GM12878 (cell line): ENCODE measurements around the gene ZNF491. TPM values are rescaled to one million over a fixed set of nuclear protein-coding genes. Genes with fewer than 3 reads are reported as not detected.

ENCODE experiments used
- ATF7 ChIP-seq: fragments of 450-650 bp; IDR thresholded peaks from 2 replicates; pipeline ENCODE4 v1.6.1; 2016; ENCODE audit warnings: low read depth, mild to moderate bottlenecking
- CBFB ChIP-seq: IDR thresholded peaks from 2 replicates; pipeline ENCODE4 v1.6.1; 2016; ENCODE audit warnings: antibody characterized with exemption, low read depth
- DPF2 ChIP-seq: fragments of 450-650 bp; IDR thresholded peaks from 2 replicates; pipeline ENCODE4 v1.6.1; 2017; ENCODE audit warnings: mild to moderate bottlenecking
- GATAD2B ChIP-seq: fragments of 450-650 bp; conservative IDR thresholded peaks from 2 replicates; pipeline ENCODE4 v1.6.1; 2017; ENCODE audit warnings: low read depth, mild to moderate bottlenecking, moderate library complexity
- STAT1 ChIP-seq: fragments of 450-650 bp; conservative IDR thresholded peaks from 2 replicates; pipeline ENCODE4 v1.6.1; 2014; ENCODE audit warnings: antibody characterized with exemption, mild to moderate bottlenecking
- STAT3 ChIP-seq: IDR thresholded peaks from 2 replicates; pipeline ENCODE4 v1.6.1; 2011; ENCODE audit warnings: low read depth, low read length, improper control_type of control experiment
- TCF7 ChIP-seq: IDR thresholded peaks from 2 replicates; pipeline ENCODE4 v1.6.1; 2014; ENCODE audit warnings: antibody characterized with exemption, borderline replicate concordance
- ZNF217 ChIP-seq: fragments of 450-650 bp; IDR thresholded peaks from 2 replicates; pipeline ENCODE4 v1.6.1; 2017; ENCODE audit warnings: antibody characterized with exemption, mild to moderate bottlenecking
- ZNF274 ChIP-seq: IDR thresholded peaks from one replicate; pipeline ENCODE4 v1.8.0; 2011; ENCODE audit not compliant: insufficient read length, insufficient read depth
- polyA plus RNA-seq, 11 experiments: library from polyadenylated mRNA; depleted of rRNA in 4 of 11; unstranded in 6 of 11; stranded (reverse) in 5 of 11; fragments of >200 nt; fragmentation: Nextera tagmentation in 4 of 11; fragmentation: Illumina TruSeq in 1 of 11; extraction: Ambion mirVana in 4 of 11; extraction: Trizol in 1 of 11; gene quantifications; 1 replicate in 1 of 11; 2 replicates in 10 of 11; pipeline versions ENCODE4 v1.2.1 to v1.2.3, GENCODE V29; 2011 to 2016; ENCODE audit warnings: inconsistent platforms in 2 of 11, missing spikeins in 2 of 11, low read depth in 1 of 11
- total RNA-seq, 4 experiments: library from RNA; depleted of rRNA in 3 of 4; stranded (reverse); fragments of >200 nt in 3 of 4; fragmentation: Illumina TruSeq in 1 of 4; extraction: Trizol in 1 of 4; gene quantifications; 2 replicates each; pipeline versions ENCODE4 v1.2.1 to v1.2.3, GENCODE V29; 2013 to 2021
- TF ChIP-seq, protein P1 (sequence below): fragments of 450-650 bp; IDR thresholded peaks from 2 replicates; pipeline ENCODE4 v1.6.1; 2018; ENCODE audit warnings: borderline replicate concordance, mild to moderate bottlenecking; ENCODE audit not compliant: partially characterized antibody
- TF ChIP-seq, protein P2 (sequence below): IDR thresholded peaks from 2 replicates; pipeline ENCODE4 v1.6.1; 2011; ENCODE audit warnings: borderline replicate concordance, low read depth, mild to moderate bottlenecking, moderate library complexity, low read length; ENCODE audit not compliant: insufficient read depth, poor library complexity, severe bottlenecking
- TF ChIP-seq, protein P3 (sequence below): fragments of 450-650 bp; IDR thresholded peaks from 2 replicates; pipeline ENCODE4 v1.6.1; 2017; ENCODE audit warnings: mild to moderate bottlenecking, moderate library complexity
- TF ChIP-seq, protein P4 (sequence below): fragments of 450-650 bp; IDR thresholded peaks from 2 replicates; pipeline ENCODE4 v1.6.1; 2017; ENCODE audit warnings: mild to moderate bottlenecking, low read depth, inconsistent platforms; ENCODE audit not compliant: poor library complexity, severe bottlenecking
- TF ChIP-seq, protein P5 (sequence below): fragments of 450-650 bp; IDR thresholded peaks from 2 replicates; pipeline ENCODE4 v1.6.1; 2017; ENCODE audit warnings: mild to moderate bottlenecking, moderate library complexity

ZNF491 gene
- total and polyA plus RNA-seq, 10 of the 15 experiments (the other 5 are each of a cell fraction or from before 2014, with no cell fraction given), result 0.18 to 1.4 (median 0.37) TPM

DNA sequence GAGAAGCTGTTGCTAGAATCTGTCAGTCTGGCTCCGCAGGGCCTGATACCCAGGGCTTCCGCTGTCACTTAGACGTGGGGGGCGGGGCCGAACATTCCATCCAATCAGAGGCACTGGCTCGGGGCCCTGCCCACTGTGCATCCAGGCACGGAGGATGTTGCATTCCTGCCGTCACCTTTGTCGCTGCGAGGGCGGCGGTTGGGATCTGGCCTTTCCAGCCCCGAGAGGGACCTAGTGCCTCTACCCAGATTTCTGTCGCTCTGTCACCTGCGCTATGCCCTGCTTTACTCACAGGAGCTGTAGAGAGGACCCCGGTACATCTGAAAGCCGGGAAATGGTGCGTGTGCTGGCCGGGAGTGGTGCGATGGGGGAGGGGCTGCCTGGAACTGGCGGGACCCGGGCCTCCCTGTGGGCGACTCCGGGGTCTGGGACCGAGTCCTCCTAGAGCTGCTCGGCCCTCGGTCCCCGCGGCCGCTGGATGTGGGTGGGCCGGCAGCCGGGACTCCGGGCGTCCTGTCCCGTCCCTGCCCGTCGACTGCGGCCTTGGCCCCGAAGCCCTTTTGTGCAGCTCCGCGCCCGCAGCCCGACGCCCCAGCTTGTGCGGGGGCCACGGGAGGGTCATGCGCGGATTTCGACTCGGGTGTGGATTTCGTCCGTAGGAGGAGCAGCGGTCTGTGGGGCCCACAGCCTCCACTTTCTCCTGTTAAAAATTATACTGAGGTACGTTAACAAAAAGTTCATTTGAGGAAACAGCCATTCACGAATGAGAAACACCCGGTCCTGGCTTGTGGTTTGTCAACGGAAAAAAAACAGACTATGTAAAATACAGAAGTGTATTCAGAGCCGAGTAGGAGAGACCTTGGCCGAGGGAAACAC lies 50.5 kb downstream of the ZNF491 start, which contains the start of gene ZNF439 (continued):
- TF ChIP-seq, protein P1, sequence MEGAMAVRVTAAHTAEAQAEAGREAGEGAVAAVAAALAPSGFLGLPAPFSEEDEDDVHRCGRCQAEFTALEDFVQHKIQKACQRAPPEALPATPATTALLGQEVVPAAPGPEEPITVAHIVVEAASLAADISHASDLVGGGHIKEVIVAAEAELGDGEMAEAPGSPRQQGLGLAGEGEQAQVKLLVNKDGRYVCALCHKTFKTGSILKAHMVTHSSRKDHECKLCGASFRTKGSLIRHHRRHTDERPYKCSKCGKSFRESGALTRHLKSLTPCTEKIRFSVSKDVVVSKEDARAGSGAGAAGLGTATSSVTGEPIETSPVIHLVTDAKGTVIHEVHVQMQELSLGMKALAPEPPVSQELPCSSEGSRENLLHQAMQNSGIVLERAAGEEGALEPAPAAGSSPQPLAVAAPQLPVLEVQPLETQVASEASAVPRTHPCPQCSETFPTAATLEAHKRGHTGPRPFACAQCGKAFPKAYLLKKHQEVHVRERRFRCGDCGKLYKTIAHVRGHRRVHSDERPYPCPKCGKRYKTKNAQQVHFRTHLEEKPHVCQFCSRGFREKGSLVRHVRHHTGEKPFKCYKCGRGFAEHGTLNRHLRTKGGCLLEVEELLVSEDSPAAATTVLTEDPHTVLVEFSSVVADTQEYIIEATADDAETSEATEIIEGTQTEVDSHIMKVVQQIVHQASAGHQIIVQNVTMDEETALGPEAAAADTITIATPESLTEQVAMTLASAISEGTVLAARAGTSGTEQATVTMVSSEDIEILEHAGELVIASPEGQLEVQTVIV, result no peak
- TF ChIP-seq ATF7 (no peak), DPF2 (no peak), TCF7 (no peak), STAT1 (no peak), STAT3 (no peak), CBFB (no peak), GATAD2B (0 out of 2 replicates have a peak, but pooled peaks have one; percentile 33), ZNF217 (no peak), ZNF274 (no peak)
- TF ChIP-seq, protein P2, sequence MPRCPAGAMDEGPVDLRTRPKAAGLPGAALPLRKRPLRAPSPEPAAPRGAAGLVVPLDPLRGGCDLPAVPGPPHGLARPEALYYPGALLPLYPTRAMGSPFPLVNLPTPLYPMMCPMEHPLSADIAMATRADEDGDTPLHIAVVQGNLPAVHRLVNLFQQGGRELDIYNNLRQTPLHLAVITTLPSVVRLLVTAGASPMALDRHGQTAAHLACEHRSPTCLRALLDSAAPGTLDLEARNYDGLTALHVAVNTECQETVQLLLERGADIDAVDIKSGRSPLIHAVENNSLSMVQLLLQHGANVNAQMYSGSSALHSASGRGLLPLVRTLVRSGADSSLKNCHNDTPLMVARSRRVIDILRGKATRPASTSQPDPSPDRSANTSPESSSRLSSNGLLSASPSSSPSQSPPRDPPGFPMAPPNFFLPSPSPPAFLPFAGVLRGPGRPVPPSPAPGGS, result no peak
- TF ChIP-seq, protein P3, sequence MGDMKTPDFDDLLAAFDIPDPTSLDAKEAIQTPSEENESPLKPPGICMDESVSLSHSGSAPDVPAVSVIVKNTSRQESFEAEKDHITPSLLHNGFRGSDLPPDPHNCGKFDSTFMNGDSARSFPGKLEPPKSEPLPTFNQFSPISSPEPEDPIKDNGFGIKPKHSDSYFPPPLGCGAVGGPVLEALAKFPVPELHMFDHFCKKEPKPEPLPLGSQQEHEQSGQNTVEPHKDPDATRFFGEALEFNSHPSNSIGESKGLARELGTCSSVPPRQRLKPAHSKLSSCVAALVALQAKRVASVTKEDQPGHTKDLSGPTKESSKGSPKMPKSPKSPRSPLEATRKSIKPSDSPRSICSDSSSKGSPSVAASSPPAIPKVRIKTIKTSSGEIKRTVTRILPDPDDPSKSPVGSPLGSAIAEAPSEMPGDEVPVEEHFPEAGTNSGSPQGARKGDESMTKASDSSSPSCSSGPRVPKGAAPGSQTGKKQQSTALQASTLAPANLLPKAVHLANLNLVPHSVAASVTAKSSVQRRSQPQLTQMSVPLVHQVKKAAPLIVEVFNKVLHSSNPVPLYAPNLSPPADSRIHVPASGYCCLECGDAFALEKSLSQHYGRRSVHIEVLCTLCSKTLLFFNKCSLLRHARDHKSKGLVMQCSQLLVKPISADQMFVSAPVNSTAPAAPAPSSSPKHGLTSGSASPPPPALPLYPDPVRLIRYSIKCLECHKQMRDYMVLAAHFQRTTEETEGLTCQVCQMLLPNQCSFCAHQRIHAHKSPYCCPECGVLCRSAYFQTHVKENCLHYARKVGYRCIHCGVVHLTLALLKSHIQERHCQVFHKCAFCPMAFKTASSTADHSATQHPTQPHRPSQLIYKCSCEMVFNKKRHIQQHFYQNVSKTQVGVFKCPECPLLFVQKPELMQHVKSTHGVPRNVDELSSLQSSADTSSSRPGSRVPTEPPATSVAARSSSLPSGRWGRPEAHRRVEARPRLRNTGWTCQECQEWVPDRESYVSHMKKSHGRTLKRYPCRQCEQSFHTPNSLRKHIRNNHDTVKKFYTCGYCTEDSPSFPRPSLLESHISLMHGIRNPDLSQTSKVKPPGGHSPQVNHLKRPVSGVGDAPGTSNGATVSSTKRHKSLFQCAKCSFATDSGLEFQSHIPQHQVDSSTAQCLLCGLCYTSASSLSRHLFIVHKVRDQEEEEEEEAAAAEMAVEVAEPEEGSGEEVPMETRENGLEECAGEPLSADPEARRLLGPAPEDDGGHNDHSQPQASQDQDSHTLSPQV, result no peak
- TF ChIP-seq, protein P4, sequence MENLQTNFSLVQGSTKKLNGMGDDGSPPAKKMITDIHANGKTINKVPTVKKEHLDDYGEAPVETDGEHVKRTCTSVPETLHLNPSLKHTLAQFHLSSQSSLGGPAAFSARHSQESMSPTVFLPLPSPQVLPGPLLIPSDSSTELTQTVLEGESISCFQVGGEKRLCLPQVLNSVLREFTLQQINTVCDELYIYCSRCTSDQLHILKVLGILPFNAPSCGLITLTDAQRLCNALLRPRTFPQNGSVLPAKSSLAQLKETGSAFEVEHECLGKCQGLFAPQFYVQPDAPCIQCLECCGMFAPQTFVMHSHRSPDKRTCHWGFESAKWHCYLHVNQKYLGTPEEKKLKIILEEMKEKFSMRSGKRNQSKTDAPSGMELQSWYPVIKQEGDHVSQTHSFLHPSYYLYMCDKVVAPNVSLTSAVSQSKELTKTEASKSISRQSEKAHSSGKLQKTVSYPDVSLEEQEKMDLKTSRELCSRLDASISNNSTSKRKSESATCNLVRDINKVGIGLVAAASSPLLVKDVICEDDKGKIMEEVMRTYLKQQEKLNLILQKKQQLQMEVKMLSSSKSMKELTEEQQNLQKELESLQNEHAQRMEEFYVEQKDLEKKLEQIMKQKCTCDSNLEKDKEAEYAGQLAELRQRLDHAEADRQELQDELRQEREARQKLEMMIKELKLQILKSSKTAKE, result no peak
- TF ChIP-seq, protein P5, sequence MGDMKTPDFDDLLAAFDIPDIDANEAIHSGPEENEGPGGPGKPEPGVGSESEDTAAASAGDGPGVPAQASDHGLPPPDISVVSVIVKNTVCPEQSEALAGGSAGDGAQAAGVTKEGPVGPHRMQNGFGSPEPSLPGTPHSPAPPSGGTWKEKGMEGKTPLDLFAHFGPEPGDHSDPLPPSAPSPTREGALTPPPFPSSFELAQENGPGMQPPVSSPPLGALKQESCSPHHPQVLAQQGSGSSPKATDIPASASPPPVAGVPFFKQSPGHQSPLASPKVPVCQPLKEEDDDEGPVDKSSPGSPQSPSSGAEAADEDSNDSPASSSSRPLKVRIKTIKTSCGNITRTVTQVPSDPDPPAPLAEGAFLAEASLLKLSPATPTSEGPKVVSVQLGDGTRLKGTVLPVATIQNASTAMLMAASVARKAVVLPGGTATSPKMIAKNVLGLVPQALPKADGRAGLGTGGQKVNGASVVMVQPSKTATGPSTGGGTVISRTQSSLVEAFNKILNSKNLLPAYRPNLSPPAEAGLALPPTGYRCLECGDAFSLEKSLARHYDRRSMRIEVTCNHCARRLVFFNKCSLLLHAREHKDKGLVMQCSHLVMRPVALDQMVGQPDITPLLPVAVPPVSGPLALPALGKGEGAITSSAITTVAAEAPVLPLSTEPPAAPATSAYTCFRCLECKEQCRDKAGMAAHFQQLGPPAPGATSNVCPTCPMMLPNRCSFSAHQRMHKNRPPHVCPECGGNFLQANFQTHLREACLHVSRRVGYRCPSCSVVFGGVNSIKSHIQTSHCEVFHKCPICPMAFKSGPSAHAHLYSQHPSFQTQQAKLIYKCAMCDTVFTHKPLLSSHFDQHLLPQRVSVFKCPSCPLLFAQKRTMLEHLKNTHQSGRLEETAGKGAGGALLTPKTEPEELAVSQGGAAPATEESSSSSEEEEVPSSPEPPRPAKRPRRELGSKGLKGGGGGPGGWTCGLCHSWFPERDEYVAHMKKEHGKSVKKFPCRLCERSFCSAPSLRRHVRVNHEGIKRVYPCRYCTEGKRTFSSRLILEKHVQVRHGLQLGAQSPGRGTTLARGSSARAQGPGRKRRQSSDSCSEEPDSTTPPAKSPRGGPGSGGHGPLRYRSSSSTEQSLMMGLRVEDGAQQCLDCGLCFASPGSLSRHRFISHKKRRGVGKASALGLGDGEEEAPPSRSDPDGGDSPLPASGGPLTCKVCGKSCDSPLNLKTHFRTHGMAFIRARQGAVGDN, result no peak
